Measurements from ENCODE around the gene SAMD4A.

SAMD4A gene

GRCh38 chr14:54567224-54567638 is 303 bp downstream of the SAMD4A start:
- no peak for DNase-seq

GRCh38 chr14:54567639-54568561 is 972 bp downstream of the SAMD4A start:
- DNase-seq: peak; percentile 9

- no peak for DNase-seq
Observed at GRCh38 chr14:54568821-54569595, 2.1 kb downstream of the SAMD4A start.

- no peak for DNase-seq
Observed at GRCh38 chr14:54570047-54570446, 3.1 kb downstream of the SAMD4A start.

GRCh38 chr14:54570631-54571415 is 3.9 kb downstream of the SAMD4A start:
- DNase-seq: no peak

GRCh38 chr14:54572316-54572715 is 5.4 kb downstream of the SAMD4A start:
- DNase-seq: no peak

- no peak for DNase-seq
Observed at GRCh38 chr14:54574528-54574927, 7.6 kb downstream of the SAMD4A start.

- no peak for DNase-seq
Observed at GRCh38 chr14:54577494-54577893, 10.6 kb downstream of the SAMD4A start.

- no peak for DNase-seq
Observed at GRCh38 chr14:54577977-54578376, 11.0 kb downstream of the SAMD4A start.

- no peak for DNase-seq
Observed at GRCh38 chr14:54579621-54580020, 12.7 kb downstream of the SAMD4A start.

GRCh38 chr14:54580933-54581332 is 14.0 kb downstream of the SAMD4A start:
- no peak for DNase-seq

- DNase-seq: no peak
Observed at GRCh38 chr14:54582334-54582733, 15.4 kb downstream of the SAMD4A start.

- DNase-seq: no peak
Observed at GRCh38 chr14:54584097-54584496, 17.2 kb downstream of the SAMD4A start.

- DNase-seq: no peak
Observed at GRCh38 chr14:54585214-54585613, 18.3 kb downstream of the SAMD4A start.

- no peak for DNase-seq
Observed at GRCh38 chr14:54589076-54589475, 22.1 kb downstream of the SAMD4A start.

GRCh38 chr14:54589843-54590242 is 22.9 kb downstream of the SAMD4A start:
- DNase-seq: no peak

GRCh38 chr14:54590481-54590880 is 23.6 kb downstream of the SAMD4A start:
- DNase-seq: no peak

- DNase-seq: no peak
Observed at GRCh38 chr14:54591461-54591860, 24.5 kb downstream of the SAMD4A start.

GRCh38 chr14:54591866-54592265 is 24.9 kb downstream of the SAMD4A start:
- no peak for DNase-seq

GRCh38 chr14:54593860-54594259 is 26.9 kb downstream of the SAMD4A start:
- no peak for DNase-seq

- DNase-seq: no peak
Observed at GRCh38 chr14:54594537-54594936, 27.6 kb downstream of the SAMD4A start.

- no peak for DNase-seq
Observed at GRCh38 chr14:54597795-54598443, 31.0 kb downstream of the SAMD4A start.
